ENCODE data around the gene KANSL1L.

DNA sequence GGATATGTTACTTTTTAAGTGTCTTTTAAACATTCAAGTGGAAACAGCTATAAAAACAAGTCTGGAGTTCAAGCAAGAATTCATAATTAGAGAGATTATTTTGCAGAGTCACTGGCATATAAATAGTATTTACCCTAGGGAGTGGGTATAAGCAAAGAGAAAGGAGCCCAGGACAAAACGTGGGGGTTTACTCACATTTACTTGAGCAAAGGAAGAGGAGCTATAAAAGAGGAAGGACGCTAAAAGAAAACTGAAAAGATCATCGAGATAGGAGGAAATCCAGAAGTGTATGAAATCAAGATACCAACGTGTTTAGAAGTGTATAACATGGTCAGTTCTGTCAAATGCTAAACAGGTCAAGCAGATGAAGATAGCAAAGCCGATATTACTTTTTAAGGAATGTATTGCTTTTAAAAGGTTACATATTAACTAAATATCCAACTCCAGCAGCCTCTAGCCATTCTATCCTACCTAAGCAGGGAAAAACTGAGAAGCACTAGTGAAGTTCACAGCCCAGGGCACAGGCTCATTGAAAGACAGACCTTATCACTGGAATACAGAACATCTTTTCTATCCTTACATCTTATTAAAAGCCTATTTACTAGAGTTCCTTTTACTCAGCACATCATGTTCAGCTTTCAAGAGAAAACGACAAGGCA is 8.6 kb downstream of the KANSL1L start:
- TF ChIP-seq, protein P1, sequence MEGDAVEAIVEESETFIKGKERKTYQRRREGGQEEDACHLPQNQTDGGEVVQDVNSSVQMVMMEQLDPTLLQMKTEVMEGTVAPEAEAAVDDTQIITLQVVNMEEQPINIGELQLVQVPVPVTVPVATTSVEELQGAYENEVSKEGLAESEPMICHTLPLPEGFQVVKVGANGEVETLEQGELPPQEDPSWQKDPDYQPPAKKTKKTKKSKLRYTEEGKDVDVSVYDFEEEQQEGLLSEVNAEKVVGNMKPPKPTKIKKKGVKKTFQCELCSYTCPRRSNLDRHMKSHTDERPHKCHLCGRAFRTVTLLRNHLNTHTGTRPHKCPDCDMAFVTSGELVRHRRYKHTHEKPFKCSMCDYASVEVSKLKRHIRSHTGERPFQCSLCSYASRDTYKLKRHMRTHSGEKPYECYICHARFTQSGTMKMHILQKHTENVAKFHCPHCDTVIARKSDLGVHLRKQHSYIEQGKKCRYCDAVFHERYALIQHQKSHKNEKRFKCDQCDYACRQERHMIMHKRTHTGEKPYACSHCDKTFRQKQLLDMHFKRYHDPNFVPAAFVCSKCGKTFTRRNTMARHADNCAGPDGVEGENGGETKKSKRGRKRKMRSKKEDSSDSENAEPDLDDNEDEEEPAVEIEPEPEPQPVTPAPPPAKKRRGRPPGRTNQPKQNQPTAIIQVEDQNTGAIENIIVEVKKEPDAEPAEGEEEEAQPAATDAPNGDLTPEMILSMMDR (IDR thresholded peaks at IDR 0.05; ENCODE audit: low read depth, low read length, poor library complexity, severe bottlenecking) = no peak
- no peak for TF ChIP-seq EZH2phosphoT487 (IDR thresholded peaks at IDR 0.05; ENCODE audit: borderline replicate concordance, low read length)
